ENCODE data around the gene NMB.

Gene NMB

DNA sequence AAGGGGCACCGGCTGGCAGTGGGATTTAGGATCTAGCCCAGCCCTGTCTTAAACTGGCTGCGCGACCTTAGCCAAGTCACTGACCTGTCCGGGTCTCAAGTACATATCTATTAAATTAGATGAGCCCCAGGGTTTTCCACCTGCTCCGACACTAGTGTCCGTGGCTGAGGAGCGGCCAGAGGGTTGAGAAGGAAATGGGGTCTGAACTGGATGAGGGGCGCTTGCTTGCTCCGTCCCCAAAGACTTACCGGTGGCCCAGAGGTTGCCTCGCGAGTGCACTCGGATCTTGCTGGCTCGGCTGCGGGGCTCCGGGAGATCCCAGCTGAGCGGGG is 285 bp downstream of the NMB start:
- TF ChIP-seq CTCF (IDR thresholded peaks at IDR 0.05; ENCODE audit: control insufficient read depth, insufficient read depth, low read depth, low read length, missing control alignments) = no peak
- peak overlapping the region; percentile 46 for H3K4me3 ChIP-seq (ENCODE audit: control insufficient read depth, low read depth, low read length)
- no peak for DNase-seq (ENCODE audit: low read depth)

DNA sequence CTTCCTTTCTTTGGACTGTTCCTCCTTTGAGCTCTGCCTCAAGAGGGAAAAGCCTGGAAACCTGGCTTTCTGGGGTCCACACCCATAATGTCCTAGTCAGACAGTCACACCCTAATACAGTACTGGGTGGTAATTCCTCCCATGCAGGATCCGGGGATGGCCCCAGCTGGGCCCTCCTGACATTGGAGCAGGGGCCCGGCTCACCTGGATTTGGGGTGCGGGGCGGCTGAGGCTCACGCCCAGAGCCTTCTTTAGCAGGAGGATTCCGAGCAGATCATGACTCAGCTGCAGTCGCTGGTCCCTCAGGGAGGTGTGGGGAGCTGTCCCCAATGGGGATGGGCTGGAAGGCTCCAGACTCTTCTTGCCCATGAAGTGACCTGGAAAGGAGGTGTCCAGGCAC is 1.0 kb downstream of the NMB start:
- H3K4me3 ChIP-seq (ENCODE audit: control insufficient read depth, low read depth, low read length) = no peak overlapping the region
- no peak for DNase-seq (ENCODE audit: low read depth)
- TF ChIP-seq CTCF (IDR thresholded peaks at IDR 0.05; ENCODE audit: control insufficient read depth, insufficient read depth, low read depth, low read length, missing control alignments) = no peak

GRCh38 chr15:84654689-84655453 is 3.1 kb downstream of the NMB start:
- peak; percentile 81 for TF ChIP-seq CTCF (IDR thresholded peaks at IDR 0.05; ENCODE audit: control insufficient read depth, insufficient read depth, low read depth, low read length, missing control alignments)
- peak; percentile 42 for DNase-seq (ENCODE audit: low read depth)

GRCh38 chr15:84653910-84654688 is 3.9 kb downstream of the NMB start, which contains the start of gene WDR73:
WDR73 (minus strand) TSS chr15:84654283; CDS start chr15:84654274, 9 bp downstream.
- DNase-seq (ENCODE audit: low read depth) = peak; percentile 63
- no peak for TF ChIP-seq CTCF (IDR thresholded peaks at IDR 0.05; ENCODE audit: control insufficient read depth, insufficient read depth, low read depth, low read length, missing control alignments)
- H3K4me3 ChIP-seq (ENCODE audit: control insufficient read depth, low read depth, low read length) = peak within 1 kb of the TSS; percentile 55

More at GRCh38 chr15:84654689-84655453, 3.1 kb downstream of the NMB start:
- peak overlapping the region; percentile 55 for H3K4me3 ChIP-seq (ENCODE audit: control insufficient read depth, low read depth, low read length)

DNA sequence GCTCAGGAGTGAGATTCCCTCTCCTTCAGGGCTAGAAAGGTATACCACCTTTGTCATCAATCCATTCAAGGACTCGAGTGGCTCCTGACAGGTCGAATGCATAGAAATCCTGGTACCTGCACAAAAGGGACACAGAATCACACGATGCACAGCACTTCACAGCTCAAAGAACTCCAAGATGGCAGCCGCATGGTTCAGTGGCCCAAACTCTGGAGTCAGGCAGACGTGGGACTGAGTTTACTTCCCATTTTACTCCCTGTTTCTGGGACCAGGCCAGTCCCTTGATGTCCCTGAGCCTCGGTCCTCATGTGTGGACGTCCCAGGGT is 4.5 kb downstream of the NMB start:
- peak overlapping the region; percentile 55 for H3K4me3 ChIP-seq (ENCODE audit: control insufficient read depth, low read depth, low read length)
- no peak for DNase-seq (ENCODE audit: low read depth)

DNA sequence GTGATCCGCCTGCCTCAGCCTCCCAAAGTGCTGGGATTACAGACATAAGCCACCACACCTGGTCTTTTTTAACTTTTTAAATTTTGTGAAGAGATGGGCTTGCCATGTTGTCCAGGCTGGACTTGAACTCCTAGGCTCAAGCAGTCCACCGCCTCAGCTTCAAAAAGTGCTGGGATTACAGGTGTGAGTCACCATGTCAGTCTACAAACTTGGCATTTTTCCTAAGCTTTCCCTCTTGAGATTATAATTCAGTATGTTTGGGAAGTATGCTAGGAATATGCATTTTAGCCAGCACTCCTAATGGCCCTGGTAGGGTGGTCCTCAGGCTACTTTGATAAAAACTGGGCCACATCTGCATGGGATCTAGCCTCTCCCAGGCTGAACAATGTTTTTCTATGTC is 8.3 kb downstream of the NMB start:
- no peak overlapping the region for H3K4me3 ChIP-seq (ENCODE audit: control insufficient read depth, low read depth, low read length)
- DNase-seq (ENCODE audit: low read depth) = no peak
- TF ChIP-seq CTCF (IDR thresholded peaks at IDR 0.05; ENCODE audit: control insufficient read depth, insufficient read depth, low read depth, low read length, missing control alignments) = no peak

More for the DNA sequence above, 4.5 kb downstream of the NMB start:
- no peak for TF ChIP-seq CTCF (IDR thresholded peaks at IDR 0.05; ENCODE audit: control insufficient read depth, insufficient read depth, low read depth, low read length, missing control alignments)

Data from AG09309 (cell line).